HG02981 (cell line): ENCODE results near the gene FGD5.

Experiments
- ATAC-seq: cut with Tn5 transposase; IDR thresholded peaks from one replicate; pipeline ENCODE4 v1.9.1; 2021; ENCODE audit warnings: mild to moderate bottlenecking, moderate library complexity; ENCODE audit not compliant: unreplicated experiment

Gene FGD5

GRCh38 chr3:14923476-14923875, 104.7 kb downstream of the FGD5 start:
- no peak for ATAC-seq

GRCh38 chr3:14925729-14926591, 107.2 kb downstream of the FGD5 start:
- ATAC-seq, result no peak

GRCh38 chr3:14926592-14926991, 107.8 kb downstream of the FGD5 start:
- ATAC-seq, result no peak

GRCh38 chr3:14927308-14927707, 108.5 kb downstream of the FGD5 start:
- no peak for ATAC-seq

GRCh38 chr3:14929310-14930074, 110.7 kb downstream of the FGD5 start:
- no peak for ATAC-seq

- ATAC-seq, result no peak
Measured at GRCh38 chr3:14933820-14934425, 115.2 kb downstream of the FGD5 start.

GRCh38 chr3:14935592-14936345, 117.0 kb downstream of the FGD5 start:
- no peak for ATAC-seq

- no peak for ATAC-seq
Measured at GRCh38 chr3:14938954-14939353, 120.2 kb downstream of the FGD5 start.

GRCh38 chr3:14941871-14942270, 123.1 kb downstream of the FGD5 start:
- no peak for ATAC-seq

GRCh38 chr3:14943042-14943441, 124.3 kb downstream of the FGD5 start:
- ATAC-seq, result no peak

- ATAC-seq, result no peak
Measured at GRCh38 chr3:14946236-14946635, 127.5 kb downstream of the FGD5 start.

GRCh38 chr3:14946739-14947099, 128.0 kb downstream of the FGD5 start:
- ATAC-seq, result no peak

GRCh38 chr3:14947100-14947885, 128.5 kb downstream of the FGD5 start, which contains the start of gene NR2C2:
Gene NR2C2, plus strand, starts transcription at chr3:14947583. Its CDS starts 56,332 bp downstream, at chr3:15003915.
- peak; percentile 43 for ATAC-seq

GRCh38 chr3:14947886-14948608, 129.3 kb downstream of the FGD5 start:
- peak; percentile 84 for ATAC-seq

- ATAC-seq, result no peak
Measured at GRCh38 chr3:14948609-14949038, 129.9 kb downstream of the FGD5 start.

- no peak for ATAC-seq
Measured at GRCh38 chr3:14949126-14949525, 130.4 kb downstream of the FGD5 start.

- no peak for ATAC-seq
Measured at GRCh38 chr3:14950274-14950673, 131.5 kb downstream of the FGD5 start.

- ATAC-seq, result no peak
Measured at GRCh38 chr3:14957153-14957552, 138.4 kb downstream of the FGD5 start.

GRCh38 chr3:14957925-14958324, 139.2 kb downstream of the FGD5 start:
- no peak for ATAC-seq
